ENCODE data around the gene IGSF3. TPM values are rescaled to one million over a fixed set of nuclear protein-coding genes. Genes with fewer than 3 reads are reported as not detected.

Gene IGSF3
- total and polyA plus RNA-seq, 2 of the 8 experiments (the other 6 are each of a cell fraction or from before 2014, with no cell fraction given) = 30.0 to 32.2 TPM

- no peaks in the 10 kb centered on the region; a peak in 1 of 4 replicates for H3K9me3 ChIP-seq (ENCODE audit: insufficient read depth in 2 of 2, low read depth in 1 of 2, low read length in 1 of 2)
- no peak overlapping the region for H4K91ac ChIP-seq (replicated peaks; ENCODE audit: insufficient read length, low read length)
- H4K20me1 ChIP-seq (replicated peaks in 1 of 2; ENCODE audit: control insufficient read depth in 1 of 2, insufficient read depth in 2 of 2, low read length in 2 of 2) = peaks cover 0 to 1% of the 10 kb centered on the region in 2 experiments
- no peak for DNase-seq (ENCODE audit: low read depth in 1 of 2, low spot score in 2 of 2)
- no peak overlapping the region for H4K5ac ChIP-seq (ENCODE audit: insufficient read length, low read depth, low read length)
- no peak overlapping the region for H3K4me3 ChIP-seq (ENCODE audit: extremely low read depth in 1 of 4, insufficient read depth in 2 of 4, low read depth in 3 of 4, low read length in 4 of 4)
- no peaks in the 10 kb centered on the region for H3K79me2 ChIP-seq (ENCODE audit: control insufficient read depth in 1 of 2, insufficient read depth in 2 of 2, low read length in 2 of 2)
- H2BK15ac ChIP-seq (ENCODE audit: low read length) = no peak overlapping the region
- H3K4ac ChIP-seq (replicated peaks; ENCODE audit: insufficient read length, low read depth, low read length) = no peak overlapping the region
- TF ChIP-seq GTF2F1 (IDR thresholded peaks at IDR 0.05; ENCODE audit: borderline replicate concordance, low read depth, low read length) (no peak), EGR1 (IDR thresholded peaks at IDR 0.05; ENCODE audit: borderline replicate concordance, low read depth, low read length) (no peak), MAX (IDR thresholded peaks at IDR 0.05) (no peak), FOSL1 (IDR thresholded peaks at IDR 0.05; ENCODE audit: insufficient read depth, low read depth, low read length) (no peak), POLR2A (IDR thresholded peaks at IDR 0.05; ENCODE audit: control extremely low read depth in 1 of 2, low read depth in 2 of 2, low read length in 2 of 2) (no peak), GABPA (IDR thresholded peaks at IDR 0.05; ENCODE audit: borderline replicate concordance, insufficient read depth, low read length) (no peak), POLR2AphosphoS5 (IDR thresholded peaks at IDR 0.05; ENCODE audit: low read depth, low read length) (no peak), TAF7 (optimal IDR thresholded peaks at IDR 0.05; ENCODE audit: borderline replicate concordance, low read depth, low read length) (no peak)
- H3K18ac ChIP-seq (ENCODE audit: extremely low read depth, low read length) = no peak overlapping the region
- H3K9ac ChIP-seq (replicated peaks in 1 of 4; ENCODE audit: extremely low read depth in 1 of 4, low read depth in 3 of 4, low read length in 3 of 4) = no peak overlapping the region
- no peak overlapping the region for H3K56ac ChIP-seq (replicated peaks; ENCODE audit: insufficient read length, low read depth, low read length)
- no peaks in the 10 kb centered on the region for H3K79me1 ChIP-seq (ENCODE audit: low read depth, low read length)
- no peaks in the 10 kb centered on the region for H3K4me1 ChIP-seq (replicated peaks in 1 of 4; ENCODE audit: control insufficient read depth in 3 of 4, insufficient read depth in 4 of 4, low read length in 3 of 4)
- no peaks in the 10 kb centered on the region for H3K23me2 ChIP-seq (ENCODE audit: low read depth, low read length)
- H2BK20ac ChIP-seq (ENCODE audit: low read length) = no peak overlapping the region
- no peak overlapping the region for H3K14ac ChIP-seq (ENCODE audit: insufficient read length)
- POLR2A ChIA-PET (ENCODE audit: partially characterized antibody) = no interaction called here
- no peak overlapping the region for H3K4me2 ChIP-seq (ENCODE audit: insufficient read depth in 1 of 2, low read depth in 2 of 2, low read length in 2 of 2)
- H4K8ac ChIP-seq (ENCODE audit: extremely low read depth, insufficient read depth, low read length) = no peak overlapping the region
- CTCF ChIA-PET (ENCODE audit: partially characterized antibody) = interaction anchor here (0.6 to 2.1 kb wide), 3 partner anchors 21 to 59 kb away, joined by 3 to 5 read pairs (median 3); no protein-coding TSS in a partner anchor
- H2BK5ac ChIP-seq (ENCODE audit: low read depth, low read length) = no peak overlapping the region
- FAIRE-seq = no peak
- no peak overlapping the region for H3K23ac ChIP-seq (ENCODE audit: insufficient read length)
- no peak overlapping the region for H2BK12ac ChIP-seq (ENCODE audit: low read depth, low read length)
- H2AFZ ChIP-seq (ENCODE audit: low read length) = no peak overlapping the region
- H2AK5ac ChIP-seq (ENCODE audit: low read depth, low read length) = no peak overlapping the region
- no peak overlapping the region for H2BK120ac ChIP-seq (replicated peaks; ENCODE audit: low read depth, low read length)
- no peak overlapping the region for H3K27ac ChIP-seq (ENCODE audit: low read depth, low read length)
- 76% methylated on average over 1 of the region's 1 CpG; no CpG with 5 or more reads in 1 of the 2 experiments for WGBS, 2 experiments (ENCODE audit: extremely low coverage in 1 of 2, insufficient coverage in 1 of 2, insufficient read length in 1 of 2, insufficient replicate concordance in 2 of 2, low coverage in 1 of 2, low lambda C conversion rate in 2 of 2, missing lambda C conversion rate in 1 of 2)
- no peaks in the 10 kb centered on the region for H3K27me3 ChIP-seq (replicated peaks in 1 of 4; ENCODE audit: control insufficient read depth in 3 of 4, extremely low read depth in 1 of 4, insufficient read depth in 3 of 4, low read length in 3 of 4)
- H3K36me3 ChIP-seq (ENCODE audit: control insufficient read depth in 2 of 4, insufficient read depth in 4 of 4, low read length in 3 of 4) = peaks cover 0 to 4% (median 0%) of the 10 kb centered on the region in 4 experiments; a peak in 1 of 8 replicates
Measured at GRCh38 chr1:116538544-116538943, 129.0 kb downstream of the IGSF3 start.

Measured in H1 (cell line).